ENCODE measurements around the gene CRYZ. TPM values are rescaled to one million over a fixed set of nuclear protein-coding genes. Genes with fewer than 3 reads are reported as not detected.

The CRYZ gene
- 51.7 TPM for polyA plus RNA-seq (2013, experiment 1 of 2)
- 55.0 TPM for polyA plus RNA-seq (2013, experiment 2 of 2)

GRCh38 chr1:74732960-74733603, at the start of gene CRYZ, which contains the start of gene TYW3:
CRYZ (minus strand) TSS chr1:74733050; CDS start chr1:74724821, 8,229 bp downstream.
TYW3 (plus strand) TSS chr1:74733152; CDS start chr1:74733245, 93 bp downstream.
- Histone ChIP-seq H3K9me3 (ENCODE audit: control insufficient read depth, low read length) (no peaks in the 10 kb centered on the region), H3K36me3 (ENCODE audit: control insufficient read depth, insufficient read depth, low read length) (peaks cover 25% of the 10 kb centered on the region), H3K4me1 (ENCODE audit: control insufficient read depth, insufficient read depth, low read length, poor library complexity, severe bottlenecking) (peaks cover 24% of the 10 kb centered on the region), H3K27ac (ENCODE audit: low read depth, low read length, severe bottlenecking) (peak within 1 kb of the TSS; percentile 96), H3K4me3 (ENCODE audit: extremely low read depth, insufficient read depth, low read length, poor library complexity, severe bottlenecking) (peak within 1 kb of the TSS; percentile 60)
- WGBS, 2 experiments (ENCODE audit: insufficient coverage in 2 of 2), result 14 to 18% methylated on average over 23 to 27 of the region's 30 CpGs

GRCh38 chr1:74780594-74780993, 47.7 kb upstream of the CRYZ start:
- no peak overlapping the region for H3K4me3 ChIP-seq (ENCODE audit: extremely low read depth, insufficient read depth, low read length, poor library complexity, severe bottlenecking)
- H3K27ac ChIP-seq (ENCODE audit: low read depth, low read length, severe bottlenecking), result no peak overlapping the region
- H3K4me1 ChIP-seq (ENCODE audit: control insufficient read depth, insufficient read depth, low read length, poor library complexity, severe bottlenecking), result no peaks in the 10 kb centered on the region
- WGBS, 2 experiments (ENCODE audit: insufficient coverage in 2 of 2), result 33% methylated on average over 1 of the region's 2 CpGs; no CpG with 5 or more reads in 1 of the 2 experiments
- no peaks in the 10 kb centered on the region for H3K36me3 ChIP-seq (ENCODE audit: control insufficient read depth, insufficient read depth, low read length)
- H3K9me3 ChIP-seq (ENCODE audit: control insufficient read depth, low read length), result no peaks in the 10 kb centered on the region

GRCh38 chr1:74779750-74780149, 46.9 kb upstream of the CRYZ start:
- Histone ChIP-seq H3K4me3 (ENCODE audit: extremely low read depth, insufficient read depth, low read length, poor library complexity, severe bottlenecking) (no peak overlapping the region), H3K36me3 (ENCODE audit: control insufficient read depth, insufficient read depth, low read length) (no peaks in the 10 kb centered on the region), H3K4me1 (ENCODE audit: control insufficient read depth, insufficient read depth, low read length, poor library complexity, severe bottlenecking) (no peaks in the 10 kb centered on the region), H3K27ac (ENCODE audit: low read depth, low read length, severe bottlenecking) (no peak overlapping the region), H3K9me3 (ENCODE audit: control insufficient read depth, low read length) (no peaks in the 10 kb centered on the region)

- no peaks in the 10 kb centered on the region for H3K36me3 ChIP-seq (ENCODE audit: control insufficient read depth, insufficient read depth, low read length)
- H3K4me3 ChIP-seq (ENCODE audit: extremely low read depth, insufficient read depth, low read length, poor library complexity, severe bottlenecking), result no peak overlapping the region
- no peak overlapping the region for H3K27ac ChIP-seq (ENCODE audit: low read depth, low read length, severe bottlenecking)
- no CpG with 5 or more reads among the region's 1 CpG for WGBS, 2 experiments (ENCODE audit: insufficient coverage in 2 of 2)
- no peaks in the 10 kb centered on the region for H3K4me1 ChIP-seq (ENCODE audit: control insufficient read depth, insufficient read depth, low read length, poor library complexity, severe bottlenecking)
- H3K9me3 ChIP-seq (ENCODE audit: control insufficient read depth, low read length), result no peaks in the 10 kb centered on the region
Measured at GRCh38 chr1:74777525-74777924, 44.7 kb upstream of the CRYZ start.

- Histone ChIP-seq H3K36me3 (ENCODE audit: control insufficient read depth, insufficient read depth, low read length) (no peaks in the 10 kb centered on the region), H3K4me1 (ENCODE audit: control insufficient read depth, insufficient read depth, low read length, poor library complexity, severe bottlenecking) (no peaks in the 10 kb centered on the region), H3K9me3 (ENCODE audit: control insufficient read depth, low read length) (no peaks in the 10 kb centered on the region), H3K4me3 (ENCODE audit: extremely low read depth, insufficient read depth, low read length, poor library complexity, severe bottlenecking) (no peak overlapping the region), H3K27ac (ENCODE audit: low read depth, low read length, severe bottlenecking) (no peak overlapping the region)
- no CpG with 5 or more reads among the region's 2 CpGs for WGBS, 2 experiments (ENCODE audit: insufficient coverage in 2 of 2)
Measured at GRCh38 chr1:74775735-74776134, 42.9 kb upstream of the CRYZ start.

- Histone ChIP-seq H3K4me3 (ENCODE audit: extremely low read depth, insufficient read depth, low read length, poor library complexity, severe bottlenecking) (no peak overlapping the region), H3K36me3 (ENCODE audit: control insufficient read depth, insufficient read depth, low read length) (no peaks in the 10 kb centered on the region), H3K27ac (ENCODE audit: low read depth, low read length, severe bottlenecking) (no peak overlapping the region), H3K9me3 (ENCODE audit: control insufficient read depth, low read length) (no peaks in the 10 kb centered on the region), H3K4me1 (ENCODE audit: control insufficient read depth, insufficient read depth, low read length, poor library complexity, severe bottlenecking) (no peaks in the 10 kb centered on the region)
- WGBS, 2 experiments (ENCODE audit: insufficient coverage in 2 of 2), result no CpG with 5 or more reads among the region's 2 CpGs
Measured at GRCh38 chr1:74773582-74773981, 40.7 kb upstream of the CRYZ start.

- no peaks in the 10 kb centered on the region for H3K36me3 ChIP-seq (ENCODE audit: control insufficient read depth, insufficient read depth, low read length)
- no peaks in the 10 kb centered on the region for H3K4me1 ChIP-seq (ENCODE audit: control insufficient read depth, insufficient read depth, low read length, poor library complexity, severe bottlenecking)
- H3K9me3 ChIP-seq (ENCODE audit: control insufficient read depth, low read length), result no peaks in the 10 kb centered on the region
- H3K4me3 ChIP-seq (ENCODE audit: extremely low read depth, insufficient read depth, low read length, poor library complexity, severe bottlenecking), result no peak overlapping the region
- whole genome bisulfite sequencing, 2 experiments (ENCODE audit: insufficient coverage in 2 of 2), result 78 to 90% methylated on average over 1 of the region's 1 CpG
- H3K27ac ChIP-seq (ENCODE audit: low read depth, low read length, severe bottlenecking), result no peak overlapping the region
Measured at GRCh38 chr1:74772945-74773344, 40.1 kb upstream of the CRYZ start.

GRCh38 chr1:74771913-74772515, 39.2 kb upstream of the CRYZ start:
- H3K4me1 ChIP-seq (ENCODE audit: control insufficient read depth, insufficient read depth, low read length, poor library complexity, severe bottlenecking), result no peaks in the 10 kb centered on the region
- no peaks in the 10 kb centered on the region for H3K36me3 ChIP-seq (ENCODE audit: control insufficient read depth, insufficient read depth, low read length)
- H3K27ac ChIP-seq (ENCODE audit: low read depth, low read length, severe bottlenecking), result no peak overlapping the region
- 20% methylated on average over 1 of the region's 7 CpGs; no CpG with 5 or more reads in 1 of the 2 experiments for WGBS, 2 experiments (ENCODE audit: insufficient coverage in 2 of 2)
- H3K4me3 ChIP-seq (ENCODE audit: extremely low read depth, insufficient read depth, low read length, poor library complexity, severe bottlenecking), result no peak overlapping the region
- H3K9me3 ChIP-seq (ENCODE audit: control insufficient read depth, low read length), result no peaks in the 10 kb centered on the region

GRCh38 chr1:74767490-74767889, 34.6 kb upstream of the CRYZ start:
- 50% methylated on average over 1 of the region's 3 CpGs; no CpG with 5 or more reads in 1 of the 2 experiments for WGBS, 2 experiments (ENCODE audit: insufficient coverage in 2 of 2)

GRCh38 chr1:74766579-74766978, 33.7 kb upstream of the CRYZ start:
- no peaks in the 10 kb centered on the region for H3K9me3 ChIP-seq (ENCODE audit: control insufficient read depth, low read length)
- no peaks in the 10 kb centered on the region for H3K4me1 ChIP-seq (ENCODE audit: control insufficient read depth, insufficient read depth, low read length, poor library complexity, severe bottlenecking)
- no peak overlapping the region for H3K4me3 ChIP-seq (ENCODE audit: extremely low read depth, insufficient read depth, low read length, poor library complexity, severe bottlenecking)
- no peak overlapping the region for H3K27ac ChIP-seq (ENCODE audit: low read depth, low read length, severe bottlenecking)
- H3K36me3 ChIP-seq (ENCODE audit: control insufficient read depth, insufficient read depth, low read length), result peaks cover 9% of the 10 kb centered on the region
- WGBS, 2 experiments (ENCODE audit: insufficient coverage in 2 of 2), result 86% methylated on average over 1 of the region's 2 CpGs; no CpG with 5 or more reads in 1 of the 2 experiments

More at GRCh38 chr1:74767490-74767889, 34.6 kb upstream of the CRYZ start:
- peaks cover 9% of the 10 kb centered on the region for H3K36me3 ChIP-seq (ENCODE audit: control insufficient read depth, insufficient read depth, low read length)
- H3K4me3 ChIP-seq (ENCODE audit: extremely low read depth, insufficient read depth, low read length, poor library complexity, severe bottlenecking), result no peak overlapping the region
- H3K4me1 ChIP-seq (ENCODE audit: control insufficient read depth, insufficient read depth, low read length, poor library complexity, severe bottlenecking), result no peaks in the 10 kb centered on the region
- H3K9me3 ChIP-seq (ENCODE audit: control insufficient read depth, low read length), result no peaks in the 10 kb centered on the region
- H3K27ac ChIP-seq (ENCODE audit: low read depth, low read length, severe bottlenecking), result no peak overlapping the region

- Histone ChIP-seq H3K4me3 (ENCODE audit: extremely low read depth, insufficient read depth, low read length, poor library complexity, severe bottlenecking) (no peak overlapping the region), H3K4me1 (ENCODE audit: control insufficient read depth, insufficient read depth, low read length, poor library complexity, severe bottlenecking) (no peaks in the 10 kb centered on the region), H3K9me3 (ENCODE audit: control insufficient read depth, low read length) (no peaks in the 10 kb centered on the region), H3K36me3 (ENCODE audit: control insufficient read depth, insufficient read depth, low read length) (peaks cover 17% of the 10 kb centered on the region), H3K27ac (ENCODE audit: low read depth, low read length, severe bottlenecking) (no peak overlapping the region)
- 100% methylated on average over 1 of the region's 4 CpGs; no CpG with 5 or more reads in 1 of the 2 experiments for WGBS, 2 experiments (ENCODE audit: insufficient coverage in 2 of 2)
Measured at GRCh38 chr1:74763807-74764206, 31.0 kb upstream of the CRYZ start.
